Neural cell (in vitro differentiated cells): ENCODE data around the gene IGFBP2. TPM values are rescaled to one million over a fixed set of nuclear protein-coding genes. Genes with fewer than 3 reads are reported as not detected.

ENCODE experiments used
- H2AFZ ChIP-seq: fragments of 200-600, 300-800 bp; sonication (generic), shearing (Covaris generic); 2 replicates; pipeline ENCODE4 v1.6.0; 2014; ENCODE audit warnings: low read depth, mild to moderate bottlenecking, antibody characterized with exemption, low read length, moderate library complexity
- H3F3A ChIP-seq: fragments of 200-600 bp; shearing (Covaris generic); 2 replicates; pipeline ENCODE4 v1.6.1; 2016; ENCODE audit warnings: mild to moderate bottlenecking, moderate library complexity, mixed read lengths, antibody characterized with exemption, low read length; ENCODE audit not compliant: insufficient read depth, poor library complexity, severe bottlenecking
- H3K27ac ChIP-seq: fragments of 200-600, 300-800 bp; sonication (generic), shearing (Covaris generic); 2 replicates; pipeline ENCODE4 v1.5.1; 2014; ENCODE audit warnings: mild to moderate bottlenecking, low read length, moderate library complexity
- H3K27me3 ChIP-seq: fragments of 300-800, 200-600 bp; sonication (generic), shearing (Covaris generic); 2 replicates; pipeline ENCODE4 v1.6.0; 2014; ENCODE audit warnings: mild to moderate bottlenecking, low read depth, low read length, moderate library complexity; ENCODE audit not compliant: insufficient read depth
- H3K36me3 ChIP-seq: fragments of 300-800, 200-600 bp; sonication (generic), shearing (Covaris generic); 2 replicates; pipeline ENCODE4 v1.5.1; 2014; ENCODE audit warnings: mild to moderate bottlenecking, antibody characterized with exemption, low read length, moderate library complexity; ENCODE audit not compliant: insufficient read depth
- H3K4me2 ChIP-seq: fragments of 300-800, 200-600 bp; sonication (generic), shearing (Covaris generic); 2 replicates; pipeline ENCODE4 v1.6.0; 2014; ENCODE audit warnings: mild to moderate bottlenecking, low read length
- H3K4me3 ChIP-seq: fragments of 300-800, 200-600 bp; sonication (generic), shearing (Covaris generic); 2 replicates; pipeline ENCODE4 v1.5.1; 2014; ENCODE audit warnings: mild to moderate bottlenecking, low read length, moderate library complexity
- H3K79me2 ChIP-seq: fragments of 200-600 bp; shearing (Covaris generic); replicated peaks from 2 replicates; pipeline ENCODE4 v1.6.0; 2014; ENCODE audit warnings: mild to moderate bottlenecking, low read length, moderate library complexity; ENCODE audit not compliant: insufficient read depth
- H3K9ac ChIP-seq: fragments of 300-800, 200-600 bp; sonication (generic), shearing (Covaris generic); 2 replicates; pipeline ENCODE4 v1.6.1; 2016; ENCODE audit warnings: mild to moderate bottlenecking, low read length, mixed read lengths
- H3K9me2 ChIP-seq: fragments of 200-600 bp; shearing (Covaris generic); 2 replicates; pipeline ENCODE4 v1.6.1; 2016; ENCODE audit warnings: mild to moderate bottlenecking, low read length, mixed read lengths; ENCODE audit not compliant: insufficient read depth
- H3K9me3 ChIP-seq: fragments of 200-600, 300-800 bp; sonication (generic), shearing (Covaris generic); 2 replicates; pipeline ENCODE4 v1.6.1; 2016; ENCODE audit warnings: mild to moderate bottlenecking, mixed run types, low read length, moderate library complexity, mixed read lengths
- H4K20me1 ChIP-seq: fragments of 200-600 bp; shearing (Covaris generic); 2 replicates; pipeline ENCODE4 v1.6.1; 2016; ENCODE audit warnings: mild to moderate bottlenecking, mixed run types; ENCODE audit not compliant: insufficient read depth
- CTCF ChIP-seq: fragments of 450-650 bp; IDR thresholded peaks from 2 replicates; pipeline ENCODE4 v1.5.1; 2014; ENCODE audit warnings: antibody characterized with exemption, mild to moderate bottlenecking, moderate library complexity; ENCODE audit not compliant: poor library complexity, severe bottlenecking
- EP300 ChIP-seq: fragments of 450-650 bp; conservative IDR thresholded peaks from 2 replicates; pipeline ENCODE4 v1.6.1; 2014; ENCODE audit warnings: antibody characterized with exemption, mild to moderate bottlenecking, moderate library complexity; ENCODE audit not compliant: poor library complexity, severe bottlenecking
- EZH2 ChIP-seq: fragments of 200-600, 300-800 bp; shearing (Covaris generic), sonication (generic); IDR thresholded peaks from 2 replicates; pipeline ENCODE4 v1.6.1; 2014; ENCODE audit warnings: antibody characterized with exemption, low read length, borderline replicate concordance, mild to moderate bottlenecking; ENCODE audit not compliant: insufficient read depth, poor library complexity, severe bottlenecking
- MXI1 ChIP-seq: fragments of 450-650 bp; conservative IDR thresholded peaks from 2 replicates; pipeline ENCODE4 v1.6.1; 2014; ENCODE audit warnings: antibody characterized with exemption, mild to moderate bottlenecking; ENCODE audit not compliant: poor library complexity, severe bottlenecking
- POLR2AphosphoS5 ChIP-seq: IDR thresholded peaks from 2 replicates; pipeline ENCODE4 v1.6.1; 2012
- RAD21 ChIP-seq: fragments of 450-650 bp; conservative IDR thresholded peaks from 2 replicates; pipeline ENCODE4 v1.6.1; 2014; ENCODE audit warnings: antibody characterized with exemption, mild to moderate bottlenecking, moderate library complexity
- REST ChIP-seq: IDR thresholded peaks from 2 replicates; pipeline ENCODE4 v1.6.1; 2012; ENCODE audit warnings: borderline replicate concordance
- SMC3 ChIP-seq: fragments of 450-650 bp; conservative IDR thresholded peaks from 2 replicates; pipeline ENCODE4 v1.6.1; 2014; ENCODE audit warnings: antibody characterized with exemption, mild to moderate bottlenecking, moderate library complexity; ENCODE audit not compliant: poor library complexity
- TAF1 ChIP-seq: IDR thresholded peaks from 2 replicates; pipeline ENCODE4 v1.6.1; 2012; ENCODE audit warnings: low read depth
- polyA plus RNA-seq: library from polyadenylated mRNA; depleted of rRNA; stranded (reverse); fragments of >200 nt; gene quantifications from 2 replicates; pipeline ENCODE4 v1.2.3, GENCODE V29; 2014

Gene IGFBP2
- polyA plus RNA-seq, 1 donor from 2014 or later, result 150 TPM

DNA sequence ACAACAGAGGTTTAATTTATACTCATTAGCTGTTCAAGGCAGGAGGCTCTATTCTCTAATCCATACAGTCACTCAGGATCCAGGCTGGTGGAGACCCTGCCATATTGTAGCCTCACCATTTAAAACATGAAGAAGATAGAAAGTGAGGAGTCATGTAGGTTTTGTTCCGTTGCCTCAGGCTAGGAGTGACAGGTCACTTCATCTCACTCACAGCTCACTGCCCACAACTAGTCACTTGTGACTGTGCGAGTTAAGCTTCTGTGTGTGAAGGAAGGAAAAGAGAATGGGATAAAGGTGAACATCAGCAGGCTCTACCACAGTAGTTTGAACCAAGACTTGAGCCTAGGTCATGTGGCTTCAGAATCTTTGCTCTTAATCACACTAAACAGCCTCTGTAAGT lies 9.0 kb upstream of the IGFBP2 start:
- H3K9me2 ChIP-seq, result no peaks in the 10 kb centered on the region
- no peak overlapping the region for H3K9ac ChIP-seq
- no peak overlapping the region for H2AFZ ChIP-seq
- no peaks in the 10 kb centered on the region for H3K27me3 ChIP-seq
- H3K79me2 ChIP-seq, result no peaks in the 10 kb centered on the region
- H3F3A ChIP-seq, result no peaks in the 10 kb centered on the region
- H3K4me3 ChIP-seq, result no peak overlapping the region
- H3K9me3 ChIP-seq, result no peaks in the 10 kb centered on the region
- TF ChIP-seq MXI1 (no peak), CTCF (no peak), TAF1 (no peak), REST (no peak), EZH2 (no peak), RAD21 (no peak), EP300 (no peak), POLR2AphosphoS5 (no peak), SMC3 (no peak)
- H3K4me2 ChIP-seq, result no peak overlapping the region
- no peaks in the 10 kb centered on the region for H4K20me1 ChIP-seq
- no peaks in the 10 kb centered on the region for H3K36me3 ChIP-seq
- no peak overlapping the region for H3K27ac ChIP-seq

DNA sequence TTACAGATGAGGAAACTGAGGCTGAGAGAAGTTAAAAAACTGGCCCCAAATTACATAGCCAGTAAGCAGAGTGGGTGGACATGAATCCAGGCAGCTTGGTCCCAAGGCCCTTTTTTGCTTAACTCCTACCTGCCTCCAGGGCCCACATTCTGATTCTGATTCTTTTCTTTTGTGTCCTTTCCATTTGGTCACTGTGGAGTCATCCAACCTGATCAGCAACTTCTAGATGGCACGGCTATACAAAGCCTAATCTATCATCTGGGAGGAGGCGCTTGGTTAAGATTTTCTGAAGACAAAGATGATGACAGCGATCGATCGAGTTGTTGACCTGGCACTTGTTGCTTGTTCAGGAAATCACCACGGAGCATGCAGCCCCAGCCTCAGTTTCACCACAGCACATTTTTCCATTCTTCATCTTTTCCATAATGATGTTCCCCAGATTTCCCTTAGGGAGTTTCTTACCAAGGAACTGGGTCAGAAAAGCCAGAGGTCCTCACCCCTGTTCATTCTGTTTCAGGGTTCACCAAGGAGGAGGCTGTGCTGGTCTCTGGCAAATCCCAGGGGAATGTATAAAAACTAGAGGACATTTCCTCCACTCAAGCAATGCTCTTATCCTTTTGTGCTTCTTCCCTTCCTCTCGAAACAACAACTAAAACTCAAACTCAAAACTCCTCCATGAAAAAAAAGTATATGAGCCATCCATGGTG lies 6.9 kb upstream of the IGFBP2 start:
- Histone ChIP-seq H2AFZ (no peak overlapping the region), H3K4me3 (no peak overlapping the region), H3K27me3 (no peaks in the 10 kb centered on the region), H3K9ac (no peak overlapping the region), H3K36me3 (no peaks in the 10 kb centered on the region), H3K79me2 (no peaks in the 10 kb centered on the region), H3K9me2 (no peaks in the 10 kb centered on the region), H4K20me1 (no peaks in the 10 kb centered on the region), H3K27ac (no peak overlapping the region), H3F3A (no peaks in the 10 kb centered on the region), H3K4me2 (no peak overlapping the region), H3K9me3 (no peaks in the 10 kb centered on the region)
- TF ChIP-seq MXI1, result no peak
- no peak for TF ChIP-seq REST
- no peak for TF ChIP-seq SMC3
